ENCODE data around the gene UCKL1.

The UCKL1 gene

GRCh38 chr20:63958964-63959698 lies 2.9 kb upstream of the UCKL1 start:
- DNase-seq = no peak

- DNase-seq = no peak
These were observed 2.3 kb upstream of the UCKL1 start for GRCh38 chr20:63958471-63958870.

- DNase-seq = no peak
These were observed 1.6 kb upstream of the UCKL1 start for GRCh38 chr20:63957690-63958441.

- no peak for DNase-seq
These were observed 931 bp upstream of the UCKL1 start for GRCh38 chr20:63957004-63957689.

- DNase-seq = peak; percentile 46
These were observed 418 bp upstream of the UCKL1 start for GRCh38 chr20:63956664-63957003.

- no peak for DNase-seq
These were observed 862 bp downstream of the UCKL1 start for GRCh38 chr20:63955281-63955826.

- peak; percentile 4 for DNase-seq
These were observed 2.3 kb downstream of the UCKL1 start for GRCh38 chr20:63953764-63954429.

- no peak for DNase-seq
These were observed 3.4 kb downstream of the UCKL1 start for GRCh38 chr20:63952769-63953168.

GRCh38 chr20:63952210-63952535 lies 4.0 kb downstream of the UCKL1 start:
- DNase-seq = no peak

- DNase-seq = no peak
These were observed 4.6 kb downstream of the UCKL1 start for GRCh38 chr20:63951398-63952209.

GRCh38 chr20:63950701-63951397 lies 5.4 kb downstream of the UCKL1 start:
- no peak for DNase-seq

GRCh38 chr20:63947638-63948456 lies 8.4 kb downstream of the UCKL1 start:
- no peak for DNase-seq

GRCh38 chr20:63946986-63947637 lies 9.1 kb downstream of the UCKL1 start:
- no peak for DNase-seq

- no peak for DNase-seq
These were observed 10.0 kb downstream of the UCKL1 start for GRCh38 chr20:63945921-63946920.

- no peak for DNase-seq
These were observed 11.1 kb downstream of the UCKL1 start for GRCh38 chr20:63945031-63945658.

- DNase-seq = no peak
These were observed 11.9 kb downstream of the UCKL1 start for GRCh38 chr20:63944078-63944941.

- no peak for DNase-seq
These were observed 12.5 kb downstream of the UCKL1 start for GRCh38 chr20:63943808-63944077.

Data from kidney glomerular epithelial cell (primary cell).